Right kidney (tissue), 1 donor: ENCODE measurements around the gene PRRT2.
A peak's percentile ranks its signal among the peaks of the same experiment; 100 is the strongest.
"Not testable (repeated sequence)": the region's sequence is repeated elsewhere in the genome, so short reads cannot be mapped to it uniquely, and the experiment has no call there.

Experiments
- DNase-seq: peaks from one replicate; pipeline ENCODE4 v3.0.0-alpha.2; 2016

PRRT2 gene

GRCh38 chr16:29790183-29790948 lies 21.6 kb upstream of the PRRT2 start, which contains the start of gene KIF22:
TSS of gene KIF22 (plus strand) at chr16:29790751. CDS start at chr16:29790760, 9 bp downstream.
- peak; percentile 94 for DNase-seq

DNA sequence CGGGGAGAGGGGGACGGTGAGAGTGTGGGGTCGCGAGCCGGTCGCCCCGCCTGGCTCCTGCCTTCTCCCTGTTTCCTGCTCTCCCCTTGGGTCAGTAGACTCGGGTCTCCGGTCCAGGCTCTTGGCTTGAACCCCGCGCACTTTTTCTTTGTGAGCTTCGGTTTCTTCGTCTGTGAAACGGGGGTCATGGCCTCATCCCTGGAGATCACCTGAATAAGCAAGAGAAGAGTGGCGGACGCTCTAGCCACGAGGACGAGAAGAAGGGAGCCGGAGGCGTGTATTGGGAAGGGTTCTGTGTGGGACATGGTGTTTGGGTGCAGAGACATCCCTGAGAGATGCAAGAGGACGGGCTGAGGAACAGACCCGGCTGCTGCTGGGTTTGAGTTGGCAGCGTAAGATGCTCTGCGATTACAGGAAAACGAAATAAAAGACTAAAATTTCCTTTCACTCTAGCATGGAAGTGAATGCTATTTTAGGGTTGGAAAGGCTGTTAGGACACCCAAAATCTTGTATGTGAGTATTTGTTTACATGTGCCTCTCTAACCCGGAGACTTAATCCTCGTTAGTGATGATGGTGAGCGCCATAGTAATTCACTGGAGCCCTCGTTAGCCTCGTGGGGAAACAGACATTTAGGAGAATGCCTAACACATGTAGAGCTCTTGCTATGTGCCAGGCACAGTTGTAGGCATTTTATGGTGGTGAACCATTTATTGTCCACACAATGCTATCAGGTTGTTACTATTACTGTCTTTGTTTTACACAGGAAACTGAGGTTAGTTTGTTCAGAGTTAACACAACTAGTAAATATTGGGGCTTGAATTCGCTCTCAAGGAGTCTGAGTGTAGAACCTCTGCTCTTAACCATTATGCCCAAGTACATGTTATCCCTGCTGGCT lies 20.8 kb upstream of the PRRT2 start:
- DNase-seq, result no peak

DNA sequence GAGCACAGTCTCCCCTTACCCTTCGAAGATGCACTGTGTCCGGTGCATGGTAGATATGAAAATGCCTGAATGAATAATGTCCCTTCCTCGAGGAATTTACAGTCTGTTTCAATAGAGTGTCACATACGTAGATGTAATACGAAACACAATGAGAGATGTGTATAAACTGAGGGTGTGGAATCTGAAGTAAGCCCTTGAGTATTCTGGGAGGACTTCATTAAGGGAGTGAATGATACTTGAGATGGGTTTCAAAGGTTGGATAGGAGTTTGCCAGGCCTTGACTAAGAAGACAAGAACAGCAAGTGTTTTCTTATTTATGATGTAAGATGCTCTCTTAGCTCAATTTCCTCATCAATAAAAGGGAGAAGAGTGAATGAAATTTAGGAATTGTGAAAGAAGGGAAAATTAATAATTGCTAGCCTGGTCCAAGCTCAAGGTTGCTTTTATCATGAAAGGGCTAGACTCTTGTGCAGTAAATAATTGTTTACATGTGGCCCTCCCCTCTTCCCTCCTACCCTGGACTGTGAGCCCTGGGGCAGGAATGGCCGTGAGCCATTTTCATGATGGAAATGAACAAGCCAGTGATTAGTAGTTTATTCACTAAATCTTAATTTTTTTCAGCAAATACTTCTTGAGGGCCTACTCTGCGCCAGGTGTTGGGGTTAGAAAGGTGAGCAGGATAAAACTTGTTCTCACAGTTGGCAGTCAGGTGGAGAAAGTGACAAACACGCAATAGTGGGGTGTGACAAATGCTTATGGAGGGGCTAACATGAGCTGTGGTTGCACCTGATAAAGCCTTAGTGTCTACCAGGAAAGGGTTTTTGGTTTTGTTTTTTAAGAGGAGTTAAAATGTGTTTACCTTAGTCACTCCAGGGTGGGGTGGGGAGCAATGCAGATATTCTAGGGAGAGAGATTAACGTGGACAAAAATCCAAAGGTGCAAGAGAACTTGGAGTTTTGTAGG lies 19.9 kb upstream of the PRRT2 start:
- DNase-seq, result no peak

GRCh38 chr16:29793153-29793552 lies 18.8 kb upstream of the PRRT2 start:
- not testable (repeated sequence) for DNase-seq

- DNase-seq, result no peak
Measured at GRCh38 chr16:29794231-29794710, 17.7 kb upstream of the PRRT2 start.

DNA sequence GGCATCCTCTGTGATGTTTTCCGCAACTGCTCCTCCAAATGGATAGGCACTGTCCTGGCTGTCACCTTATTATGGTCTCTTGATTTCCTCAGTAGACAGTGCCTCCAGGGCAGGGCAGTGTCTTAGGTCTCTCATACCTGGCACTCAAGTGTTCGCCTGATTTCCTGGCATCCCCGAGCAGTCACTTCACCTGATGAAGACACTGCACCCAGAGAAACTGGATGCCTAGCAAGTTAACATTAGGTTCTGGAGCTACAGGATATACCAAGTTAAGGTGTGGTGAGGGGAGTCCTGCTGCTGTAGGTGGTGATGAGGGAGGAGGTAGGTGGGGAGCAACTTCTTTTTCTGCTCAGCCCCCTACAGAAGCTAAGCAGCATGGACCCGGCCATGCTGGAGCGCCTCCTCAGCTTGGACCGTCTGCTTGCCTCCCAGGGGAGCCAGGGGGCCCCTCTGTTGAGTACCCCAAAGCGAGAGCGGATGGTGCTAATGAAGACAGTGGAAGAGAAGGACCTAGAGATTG lies 9.5 kb upstream of the PRRT2 start:
- no peak for DNase-seq

- DNase-seq, result no peak
Measured at GRCh38 chr16:29804020-29804419, 8.0 kb upstream of the PRRT2 start.

DNA sequence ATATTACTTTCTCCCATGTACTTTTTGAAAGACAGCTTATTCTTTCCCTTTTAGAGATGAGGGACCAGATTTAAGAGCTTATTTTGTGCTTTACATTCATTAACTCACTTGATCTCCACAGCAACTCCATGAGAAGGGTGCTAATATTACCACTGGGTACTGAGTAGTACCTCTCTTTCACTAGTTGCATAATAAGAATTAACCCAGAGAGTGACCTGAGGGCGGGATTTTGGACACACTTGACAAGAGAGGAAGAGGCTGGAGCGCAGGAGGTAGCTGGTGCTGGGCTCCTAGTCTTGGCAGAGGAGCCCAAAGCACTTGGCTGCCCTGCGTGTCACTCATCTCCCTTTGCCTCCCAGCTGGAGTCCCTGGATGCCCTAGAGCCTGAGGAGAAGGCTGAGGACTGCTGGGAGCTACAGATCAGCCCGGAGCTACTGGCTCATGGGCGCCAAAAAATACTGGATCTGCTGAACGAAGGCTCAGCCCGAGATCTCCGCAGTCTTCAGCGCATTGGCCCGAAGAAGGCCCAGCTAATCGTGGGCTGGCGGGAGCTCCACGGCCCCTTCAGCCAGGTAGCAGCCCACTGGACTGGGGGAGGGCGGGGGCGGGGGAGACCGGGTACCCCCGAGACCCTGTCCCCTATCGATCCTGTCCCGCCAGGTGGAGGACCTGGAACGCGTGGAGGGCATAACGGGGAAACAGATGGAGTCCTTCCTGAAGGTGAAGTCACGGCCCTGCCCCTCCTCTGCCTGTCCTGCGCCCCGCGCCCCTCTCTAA lies 7.3 kb upstream of the PRRT2 start:
- no peak for DNase-seq

GRCh38 chr16:29805232-29806098 lies 6.5 kb upstream of the PRRT2 start:
- peak; percentile 99 for DNase-seq

DNA sequence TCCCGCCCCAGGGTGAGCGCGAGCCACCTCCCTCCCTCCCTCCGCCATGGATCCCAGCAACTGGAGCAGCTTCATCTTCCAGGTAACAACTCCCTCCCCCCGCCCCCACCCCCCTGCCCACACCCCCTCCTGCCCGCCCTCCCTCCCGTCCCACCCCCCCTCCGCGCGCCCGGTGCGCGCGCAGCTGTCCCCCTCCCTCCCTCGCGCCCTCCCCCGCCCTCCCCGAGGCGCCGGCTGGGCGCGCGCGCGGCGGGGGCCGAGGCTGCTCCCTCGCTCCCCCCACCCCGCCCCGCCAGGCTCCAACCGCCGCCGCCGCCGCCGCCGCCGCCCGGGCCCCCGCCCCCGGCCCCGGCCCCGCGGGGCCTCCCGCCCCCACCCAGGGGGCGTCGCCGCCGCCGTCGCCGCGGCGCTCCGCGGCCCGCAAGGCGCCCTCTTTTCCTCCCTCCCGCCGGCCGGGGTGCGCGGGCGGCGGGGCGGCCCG lies 5.9 kb upstream of the PRRT2 start, which contains the start of gene MAZ:
Gene MAZ, plus strand, starts transcription at position 431 of the 481 bp plus-strand sequence. CDS start 173 bp downstream, outside the sequence.
- no peak for DNase-seq

DNA sequence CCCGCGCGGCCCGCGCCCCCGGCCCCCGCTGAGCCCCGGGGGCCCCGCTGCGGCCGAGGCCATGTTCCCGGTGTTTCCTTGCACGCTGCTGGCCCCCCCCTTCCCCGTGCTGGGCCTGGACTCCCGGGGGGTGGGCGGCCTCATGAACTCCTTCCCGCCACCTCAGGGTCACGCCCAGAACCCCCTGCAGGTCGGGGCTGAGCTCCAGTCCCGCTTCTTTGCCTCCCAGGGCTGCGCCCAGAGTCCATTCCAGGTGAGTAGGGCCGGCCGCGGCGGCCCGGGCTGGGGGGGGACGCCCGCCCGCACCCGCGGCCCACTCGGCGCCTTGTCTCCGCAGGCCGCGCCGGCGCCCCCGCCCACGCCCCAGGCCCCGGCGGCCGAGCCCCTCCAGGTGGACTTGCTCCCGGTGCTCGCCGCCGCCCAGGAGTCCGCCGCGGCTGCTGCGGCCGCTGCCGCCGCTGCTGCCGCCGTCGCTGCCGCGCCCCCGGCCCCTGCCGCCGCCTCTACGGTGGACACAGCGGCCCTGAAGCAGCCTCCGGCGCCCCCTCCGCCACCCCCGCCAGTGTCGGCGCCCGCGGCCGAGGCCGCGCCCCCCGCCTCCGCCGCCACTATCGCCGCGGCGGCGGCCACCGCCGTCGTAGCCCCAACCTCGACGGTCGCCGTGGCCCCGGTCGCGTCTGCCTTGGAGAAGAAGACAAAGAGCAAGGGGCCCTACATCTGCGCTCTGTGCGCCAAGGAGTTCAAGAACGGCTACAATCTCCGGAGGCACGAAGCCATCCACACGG lies 5.2 kb upstream of the PRRT2 start:
- DNase-seq, result peak; percentile 73

- peak; percentile 91 for DNase-seq
Measured at GRCh38 chr16:29807426-29808218, 4.4 kb upstream of the PRRT2 start.

GRCh38 chr16:29808219-29808900 lies 3.6 kb upstream of the PRRT2 start:
- DNase-seq, result no peak

DNA sequence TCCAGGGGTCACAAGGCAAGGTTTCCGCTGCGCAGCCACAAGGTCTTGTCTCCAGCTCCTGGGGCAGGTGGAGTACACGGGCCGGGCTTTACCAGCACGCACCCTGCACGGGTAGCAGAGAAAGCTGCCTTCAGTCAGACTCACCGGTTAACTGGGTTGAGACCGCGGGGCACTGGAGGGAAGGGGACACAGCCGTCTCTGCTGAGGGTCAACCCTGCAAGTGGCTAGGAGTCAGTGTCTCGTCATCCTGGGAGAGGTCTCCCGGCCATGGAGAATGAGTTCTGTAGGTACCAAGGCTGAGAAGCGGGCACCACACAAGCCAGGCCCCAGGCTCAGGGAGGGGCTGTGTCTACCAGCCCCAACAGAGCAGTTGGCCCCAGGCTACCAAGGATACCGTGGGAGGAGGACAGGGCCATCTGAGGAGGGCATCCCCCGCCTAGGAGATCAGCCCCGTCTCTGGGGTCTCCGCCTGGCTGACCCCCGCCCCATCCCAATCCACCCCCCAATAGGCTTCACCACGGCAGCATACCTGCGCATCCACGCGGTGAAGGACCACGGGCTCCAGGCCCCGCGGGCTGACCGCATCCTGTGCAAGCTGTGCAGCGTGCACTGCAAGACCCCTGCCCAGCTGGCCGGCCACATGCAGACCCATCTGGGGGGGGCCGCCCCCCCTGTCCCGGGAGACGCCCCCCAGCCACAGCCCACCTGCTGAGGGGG lies 2.8 kb upstream of the PRRT2 start:
- no peak for DNase-seq

DNA sequence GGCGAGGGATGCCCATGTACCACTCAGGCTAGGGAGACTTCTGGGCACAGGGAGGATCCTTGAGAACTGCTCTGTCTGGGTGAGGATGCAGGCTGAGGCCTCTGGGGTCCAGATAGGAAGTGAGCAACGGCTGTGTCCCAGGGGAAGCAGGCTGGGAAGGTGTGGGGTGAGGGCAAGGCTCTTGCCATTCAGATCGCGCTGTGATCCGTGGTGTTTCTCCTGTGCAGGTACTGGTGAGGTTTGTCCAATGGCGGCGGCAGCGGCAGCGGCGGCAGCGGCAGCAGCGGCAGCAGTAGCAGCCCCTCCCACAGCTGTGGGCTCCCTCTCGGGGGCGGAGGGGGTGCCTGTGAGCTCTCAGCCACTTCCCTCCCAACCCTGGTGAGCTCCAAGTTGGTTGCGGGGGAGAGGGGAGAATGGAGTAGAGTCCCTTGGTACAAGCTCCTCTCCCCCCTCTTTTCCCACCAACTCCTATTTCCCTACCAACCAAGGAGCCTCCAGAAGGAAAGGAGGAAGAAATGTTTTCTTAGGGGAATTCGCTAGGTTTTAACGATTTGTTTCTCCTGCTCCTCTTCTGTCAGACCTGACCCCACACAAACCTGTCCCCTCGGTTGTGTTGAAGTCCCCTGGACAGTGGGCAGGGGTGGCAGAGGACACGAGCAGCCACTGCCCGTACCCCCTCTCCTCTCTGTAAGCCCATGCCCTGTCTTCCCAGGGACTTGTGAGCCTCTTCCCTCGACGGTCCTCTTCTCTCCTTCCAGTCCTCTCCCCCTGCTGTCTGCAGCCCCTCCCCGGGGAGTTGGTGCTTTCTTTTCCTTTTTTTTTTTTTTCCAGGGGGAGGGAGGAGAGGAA lies 1.9 kb upstream of the PRRT2 start:
- peak; percentile 49 for DNase-seq
